GM21737 (cell line): Measurements from ENCODE around the gene DPP6.
"Not testable (repeated sequence)": the region's sequence is repeated elsewhere in the genome, so short reads cannot be mapped to it uniquely, and the experiment has no call there.

Experiments used
- ATAC-seq: cut with Tn5 transposase; IDR thresholded peaks from one replicate; pipeline ENCODE4 v1.9.1; 2021; ENCODE audit warnings: mild to moderate bottlenecking, moderate library complexity; ENCODE audit not compliant: unreplicated experiment

The DPP6 gene

DNA sequence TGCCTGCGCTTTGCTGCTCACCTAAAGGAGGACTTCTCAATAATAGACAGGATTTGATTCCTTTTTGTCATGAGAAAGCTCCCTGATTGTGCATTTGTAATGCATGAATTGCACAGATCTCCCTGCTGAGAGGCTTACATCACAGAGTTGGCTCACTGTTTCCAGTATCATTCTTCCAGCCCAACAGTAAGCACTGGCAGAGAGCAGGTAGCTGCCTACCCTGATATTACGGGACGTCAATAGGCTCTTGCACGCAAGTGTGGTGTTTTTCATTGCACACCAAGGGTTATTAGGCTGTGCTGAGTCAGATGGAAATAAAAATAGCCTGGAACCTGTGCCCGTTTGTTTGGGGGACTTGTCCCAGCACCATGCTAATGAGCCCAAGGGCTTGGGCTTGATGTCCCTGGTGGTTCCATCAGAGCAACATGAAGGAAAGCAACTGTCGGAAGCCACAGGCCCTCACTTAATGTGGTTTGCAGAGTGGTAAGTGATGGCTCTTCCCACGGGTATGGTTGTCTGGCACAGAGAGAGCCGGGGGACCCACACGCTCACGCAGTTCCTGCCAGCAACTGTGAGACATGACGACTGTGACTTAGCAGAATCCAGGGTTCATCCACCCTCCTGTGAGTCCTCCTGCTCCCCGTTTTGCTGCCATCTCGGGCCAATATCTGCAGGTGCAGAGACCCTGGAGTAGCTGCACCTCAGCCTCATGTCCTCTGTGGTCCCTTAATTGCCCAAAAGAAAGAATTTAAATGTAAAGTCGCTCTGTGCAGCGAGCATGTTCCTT is 20.4 kb downstream of the DPP6 start:
- not testable (repeated sequence) for ATAC-seq

DNA sequence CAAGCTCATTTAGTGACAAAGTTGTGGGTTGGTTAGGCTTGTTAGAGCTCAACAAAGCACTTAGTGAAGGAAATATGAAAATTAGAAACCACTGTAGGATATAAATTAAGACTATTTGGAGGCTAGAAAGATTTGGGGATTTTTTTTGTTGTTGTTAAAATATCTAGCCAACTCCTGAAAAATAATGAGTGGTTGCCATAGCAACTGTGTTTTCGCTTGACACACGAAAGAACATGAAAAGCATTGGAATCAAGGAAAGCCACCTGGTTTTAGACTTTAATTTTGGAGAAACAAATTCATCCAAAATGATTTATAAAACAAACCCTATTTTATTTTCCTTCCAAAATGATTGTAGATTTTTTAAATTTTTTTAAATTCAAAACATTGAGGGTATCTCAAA is 26.3 kb downstream of the DPP6 start:
- ATAC-seq, result not testable (repeated sequence)

DNA sequence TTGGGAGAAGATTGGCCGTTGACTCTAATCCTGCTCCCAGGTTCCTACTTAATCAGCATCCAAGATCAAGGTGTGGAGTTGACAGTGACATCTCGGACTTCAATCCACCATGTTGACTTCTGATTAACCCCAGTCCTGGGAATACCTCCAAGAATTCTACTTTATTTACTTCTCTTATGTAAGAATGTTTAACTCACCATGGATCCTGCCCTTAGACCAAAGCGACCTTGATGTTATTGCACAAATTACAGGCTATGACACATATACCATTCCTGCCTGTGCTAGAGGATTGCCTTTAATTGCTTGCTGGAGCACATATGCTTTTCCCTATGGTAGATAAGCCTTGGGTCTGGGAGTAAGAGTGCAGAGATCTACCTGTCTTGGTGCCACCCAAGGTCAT is 28.1 kb downstream of the DPP6 start:
- not testable (repeated sequence) for ATAC-seq

DNA sequence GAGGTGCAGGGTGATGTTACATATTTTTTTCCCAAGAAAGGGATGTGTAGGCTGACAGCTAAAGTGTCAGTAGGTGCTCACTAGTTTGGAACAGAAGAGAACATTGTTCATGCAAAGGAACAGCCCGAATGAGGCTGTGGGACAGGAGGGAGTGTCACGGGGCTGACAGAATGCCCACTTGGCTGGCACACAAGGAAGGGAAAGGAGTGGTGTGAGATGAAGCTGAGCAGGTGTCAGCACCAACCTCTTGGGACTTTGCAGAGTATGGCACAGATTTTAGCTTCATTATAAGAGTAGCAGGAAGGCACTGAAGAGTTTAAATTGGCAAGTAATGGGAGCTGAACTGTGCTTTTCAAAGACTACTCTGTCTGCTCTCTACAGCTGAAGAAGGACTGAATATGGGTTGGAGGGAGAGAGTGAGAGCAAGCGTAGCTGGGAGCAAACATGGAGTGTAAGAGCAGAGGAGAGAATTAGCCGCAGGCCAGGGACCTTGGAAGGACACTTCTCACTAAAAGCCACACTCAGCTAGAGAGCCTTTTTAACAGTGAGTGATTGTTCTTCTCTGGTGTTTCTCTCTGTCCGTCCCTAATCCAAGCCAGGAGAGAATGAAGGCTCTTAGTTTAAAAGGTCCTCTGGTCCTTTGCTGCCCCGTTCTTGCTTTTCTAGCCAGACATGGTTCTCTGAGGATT is 35.0 kb downstream of the DPP6 start:
- not testable (repeated sequence) for ATAC-seq

DNA sequence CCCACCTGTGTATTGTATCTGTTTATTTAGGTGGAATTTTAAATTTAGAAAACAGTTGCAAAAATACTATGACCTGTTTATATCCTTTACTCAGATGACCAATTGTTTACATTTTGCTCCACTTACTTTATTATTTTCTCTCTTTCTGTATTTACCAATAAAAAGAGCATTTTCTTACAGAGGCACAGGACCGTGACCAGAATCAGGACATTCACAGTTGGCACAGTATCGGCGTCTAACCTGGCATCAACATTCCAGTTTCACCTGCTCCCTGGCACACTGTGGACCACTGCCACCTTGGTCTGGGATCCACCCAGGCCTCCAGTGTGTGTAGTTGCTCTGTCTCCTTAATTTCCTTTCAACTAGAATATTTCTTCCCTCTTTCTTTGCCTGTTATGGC is 39.9 kb downstream of the DPP6 start:
- ATAC-seq, result not testable (repeated sequence)

DNA sequence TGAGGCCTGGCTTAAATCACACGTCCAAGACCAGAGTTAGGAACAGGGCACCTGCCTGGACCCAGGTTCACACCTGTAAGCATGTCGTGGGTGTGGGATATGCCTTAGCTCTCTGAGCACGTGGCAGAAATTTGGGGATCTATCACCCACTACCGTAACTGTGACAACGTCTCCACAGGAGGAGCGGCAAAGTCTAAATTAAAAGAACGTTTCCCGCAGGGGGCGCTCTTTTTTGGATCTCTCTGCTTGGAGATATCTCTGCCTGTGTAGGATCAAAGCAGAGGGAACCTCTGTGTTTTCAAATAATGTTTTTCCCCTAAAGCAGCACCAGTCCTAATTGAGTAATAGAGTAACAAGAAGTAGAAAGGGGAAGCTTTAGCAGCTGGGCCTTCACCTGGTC is 43.0 kb downstream of the DPP6 start:
- not testable (repeated sequence) for ATAC-seq

DNA sequence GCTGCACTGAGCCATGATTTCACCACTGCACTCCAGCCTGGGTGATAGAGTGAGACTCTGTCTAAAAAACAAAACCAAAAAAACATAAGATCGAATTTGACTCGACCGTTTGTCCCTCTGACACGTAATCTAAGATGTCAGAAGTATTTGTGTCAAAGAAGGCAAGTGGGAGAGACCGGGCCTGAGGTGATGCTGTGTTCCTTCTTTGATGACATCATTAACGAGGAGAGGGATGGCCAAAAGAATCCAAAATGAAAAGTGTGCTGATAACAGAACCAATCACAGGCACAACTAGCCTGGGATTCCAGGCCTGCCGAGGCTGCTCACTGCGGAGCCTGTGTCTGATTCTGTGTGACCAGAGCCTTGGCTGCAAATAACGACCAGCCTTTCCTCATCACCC is 52.9 kb downstream of the DPP6 start:
- ATAC-seq, result not testable (repeated sequence)

DNA sequence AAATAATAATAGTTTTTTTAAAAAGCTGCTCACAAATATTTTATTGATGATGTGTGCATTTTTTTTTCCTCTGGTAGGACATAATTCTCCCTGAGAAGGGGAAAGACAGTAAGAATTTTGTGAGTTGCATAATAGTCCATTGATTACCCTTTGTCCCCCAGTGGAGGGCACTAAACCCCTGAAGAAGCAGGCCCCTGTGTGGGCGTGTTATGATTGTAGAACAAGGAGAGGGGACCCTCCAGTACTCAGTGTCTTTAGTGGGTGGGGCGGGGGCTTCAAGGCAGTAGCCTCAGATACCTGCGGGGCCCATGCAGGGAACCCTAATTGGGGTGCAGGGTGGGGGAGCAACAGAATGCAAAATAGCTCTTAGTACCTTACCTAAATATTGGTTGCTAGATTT is 57.4 kb downstream of the DPP6 start:
- not testable (repeated sequence) for ATAC-seq

DNA sequence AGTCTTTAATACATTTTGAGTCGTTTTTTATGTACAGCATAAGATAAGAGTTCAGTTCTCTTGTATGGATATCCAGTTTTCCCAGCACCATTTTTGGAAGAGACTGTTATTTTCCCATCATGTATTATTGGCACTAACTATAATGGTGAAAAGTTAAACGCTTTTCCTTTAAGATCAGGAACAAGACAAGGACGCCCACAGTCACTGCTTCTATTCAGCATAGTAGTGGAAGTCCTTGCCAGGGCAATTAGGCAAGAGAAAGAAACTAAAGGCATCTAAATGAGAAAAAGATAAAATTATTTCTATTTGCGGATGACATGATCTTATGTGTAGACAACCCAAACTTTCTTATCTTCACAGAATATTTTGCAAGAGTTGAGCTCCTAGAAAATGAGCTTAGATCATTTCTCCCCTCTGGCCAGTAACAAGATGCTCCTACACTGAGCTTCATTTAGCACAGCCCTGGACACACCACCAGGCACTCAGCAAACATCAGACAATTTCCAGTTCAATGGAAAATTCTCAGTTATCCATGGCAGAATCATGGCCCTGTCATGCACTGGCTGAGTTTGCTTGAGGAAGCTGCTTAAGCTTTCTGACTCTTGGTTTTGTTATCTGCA is 61.6 kb downstream of the DPP6 start:
- ATAC-seq, result not testable (repeated sequence)

DNA sequence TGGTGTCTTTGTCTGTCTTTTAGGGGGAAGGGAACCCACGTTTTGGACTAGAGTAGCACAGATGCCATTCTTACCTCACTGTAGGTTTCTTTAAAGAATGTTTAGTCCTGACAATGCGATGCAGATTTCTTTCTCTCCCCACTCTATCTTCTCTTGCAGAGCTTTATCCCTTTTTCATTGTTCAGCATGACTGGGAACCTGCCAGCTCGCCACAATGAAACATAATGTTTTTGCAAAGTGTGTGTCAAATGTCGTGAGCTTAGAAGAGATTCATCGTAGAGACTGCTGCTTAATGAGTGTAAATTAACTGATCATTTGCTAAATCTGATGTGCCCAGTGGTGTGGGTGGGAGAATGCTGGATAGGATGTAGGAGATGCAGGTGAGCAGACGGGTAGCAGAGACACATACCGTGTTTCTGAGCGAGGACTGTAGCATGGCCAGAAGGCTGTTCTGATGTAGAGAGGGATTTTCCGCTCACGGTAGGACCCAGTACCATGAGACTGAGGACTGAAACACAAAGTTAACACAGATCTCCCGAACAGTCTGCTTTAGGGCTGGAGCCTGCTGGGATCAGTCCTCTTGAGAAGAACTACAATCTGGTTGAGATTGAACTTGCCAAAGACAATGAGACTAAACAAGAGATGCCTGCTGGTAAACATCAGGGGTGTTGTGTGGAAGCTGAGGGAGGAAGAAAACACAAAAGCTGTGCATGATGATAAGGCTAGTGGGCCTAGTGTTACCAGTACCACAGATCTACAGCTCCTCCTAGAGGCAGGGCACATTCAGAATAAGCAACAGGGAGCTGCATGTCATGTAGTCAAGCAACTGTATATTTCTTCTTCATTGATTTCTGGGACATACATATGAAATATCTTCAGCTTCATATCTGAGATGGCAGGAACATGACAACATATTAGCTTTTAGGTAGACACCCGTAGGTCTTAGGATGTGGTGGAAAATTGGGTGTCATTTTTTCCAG is 65.5 kb downstream of the DPP6 start:
- ATAC-seq, result not testable (repeated sequence)

DNA sequence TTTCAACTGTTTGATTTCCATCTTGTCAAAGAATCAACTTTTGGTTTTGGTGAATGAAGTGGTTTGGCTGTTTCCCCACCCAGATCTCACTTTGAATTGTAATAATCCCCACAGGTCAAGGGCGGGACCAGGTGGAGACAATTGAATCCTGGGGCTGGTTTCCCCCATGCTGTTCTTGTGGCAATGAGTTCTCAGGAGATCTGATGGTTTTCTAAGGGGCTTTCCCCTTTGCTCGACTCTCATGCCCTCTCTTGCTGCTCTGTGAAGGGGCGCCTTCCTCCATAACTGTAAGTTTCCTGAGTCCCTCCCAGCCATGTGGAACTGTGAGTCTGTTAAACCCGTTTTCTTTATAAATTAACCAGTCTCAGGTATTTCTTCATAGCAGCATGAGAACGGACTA is 68.6 kb downstream of the DPP6 start:
- ATAC-seq, result not testable (repeated sequence)

DNA sequence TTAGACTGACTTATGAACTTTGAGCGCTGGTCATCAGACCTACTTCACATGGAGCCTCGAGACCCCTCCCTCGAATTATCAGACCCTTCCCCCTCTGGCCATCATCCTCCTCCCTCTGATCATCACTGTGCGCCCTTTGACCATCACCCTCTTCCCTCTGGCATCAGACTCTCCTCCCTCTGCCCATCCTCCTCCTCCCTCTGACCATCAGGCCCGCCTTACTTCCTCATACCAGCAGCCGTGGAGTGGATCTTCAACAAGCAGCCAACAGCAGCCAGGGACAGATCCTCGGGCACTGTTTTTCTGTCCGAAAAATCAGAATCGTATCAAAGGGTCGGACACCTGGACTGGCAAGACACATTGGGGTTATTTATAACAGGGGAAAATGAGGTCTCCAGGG is 70.5 kb downstream of the DPP6 start:
- ATAC-seq, result not testable (repeated sequence)

DNA sequence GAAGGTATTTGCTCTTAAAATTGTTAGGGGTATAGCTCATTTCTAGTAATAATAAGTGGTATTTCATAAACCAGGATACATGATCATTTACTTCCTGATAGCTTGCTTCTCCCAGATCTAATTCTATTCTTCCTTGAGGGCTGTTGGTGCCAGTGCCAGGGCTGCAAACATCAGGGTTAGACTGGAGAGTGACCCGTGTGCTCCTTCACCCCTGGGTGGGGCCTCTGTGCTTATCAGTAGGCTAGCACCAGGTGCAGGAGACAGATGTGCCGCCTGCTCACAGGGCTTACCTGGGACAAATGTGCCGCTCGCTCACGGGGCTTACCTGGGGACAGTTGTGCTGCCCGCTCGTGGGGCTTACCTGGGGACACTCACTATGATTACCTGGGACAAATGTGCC is 71.2 kb downstream of the DPP6 start:
- not testable (repeated sequence) for ATAC-seq

DNA sequence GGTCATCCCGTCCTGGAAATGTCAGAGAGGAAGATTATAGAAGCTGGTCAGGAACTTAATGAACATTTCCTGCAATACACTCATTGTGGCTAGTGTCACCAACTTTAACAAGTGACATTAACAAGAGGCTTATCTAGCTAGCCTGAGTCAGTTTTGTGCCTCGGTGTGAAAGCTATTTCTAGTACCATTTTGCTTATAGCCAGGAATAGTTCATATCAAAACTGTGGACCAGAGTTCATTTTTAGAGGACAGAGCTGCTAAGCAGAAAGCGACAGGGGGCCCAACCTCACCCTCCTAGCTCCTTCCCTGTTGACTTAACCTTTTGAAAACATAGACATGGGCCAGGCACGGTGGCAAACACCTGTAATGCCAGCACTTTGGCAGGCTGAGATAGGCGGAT is 76.9 kb downstream of the DPP6 start:
- ATAC-seq, result not testable (repeated sequence)

DNA sequence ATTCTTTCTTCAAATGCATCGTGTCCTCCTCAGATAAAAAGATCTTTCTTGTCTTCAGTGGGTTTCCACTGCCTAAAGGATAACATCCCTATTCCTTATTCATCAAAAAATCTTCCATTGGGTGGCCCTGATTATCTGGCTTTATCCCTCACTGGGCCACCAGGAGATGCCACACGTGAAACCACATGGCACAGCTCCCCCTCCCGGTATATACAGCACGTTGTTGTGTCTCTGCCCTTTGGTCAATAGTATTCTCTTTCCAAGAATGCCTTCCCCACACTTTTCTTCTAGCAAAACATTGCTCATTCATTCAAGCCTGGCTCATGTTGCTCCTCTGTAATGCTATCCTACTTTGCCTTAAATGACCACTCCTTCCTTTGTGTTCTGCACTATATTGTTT is 80.4 kb downstream of the DPP6 start:
- ATAC-seq, result not testable (repeated sequence)

DNA sequence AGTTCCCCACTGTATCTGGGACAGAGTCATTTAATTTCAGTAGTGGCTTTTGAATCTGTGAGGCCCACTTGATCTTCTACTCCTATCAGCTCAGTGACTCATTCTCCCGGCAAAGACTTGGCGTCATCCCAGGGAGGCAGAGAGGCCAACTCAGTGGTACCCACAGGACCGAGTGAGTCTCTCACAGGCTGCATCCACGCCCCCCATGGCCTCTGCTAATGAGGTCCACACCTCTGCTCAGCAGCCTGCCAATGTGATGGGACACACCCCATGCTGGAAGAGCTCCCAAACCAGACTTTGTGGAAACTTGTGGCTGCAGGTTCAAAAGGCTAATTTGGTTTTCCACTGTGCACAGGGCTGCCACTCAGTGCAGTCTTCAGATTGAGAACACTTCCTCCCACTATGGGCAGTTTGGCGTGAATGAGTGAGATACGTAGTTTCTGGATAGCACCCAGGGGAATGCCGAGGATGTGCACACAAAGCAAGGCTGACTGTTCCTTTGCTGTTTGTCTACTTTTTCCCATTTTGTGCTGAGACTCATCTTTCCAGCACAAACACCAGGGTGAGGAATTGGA is 81.6 kb downstream of the DPP6 start:
- ATAC-seq, result not testable (repeated sequence)

DNA sequence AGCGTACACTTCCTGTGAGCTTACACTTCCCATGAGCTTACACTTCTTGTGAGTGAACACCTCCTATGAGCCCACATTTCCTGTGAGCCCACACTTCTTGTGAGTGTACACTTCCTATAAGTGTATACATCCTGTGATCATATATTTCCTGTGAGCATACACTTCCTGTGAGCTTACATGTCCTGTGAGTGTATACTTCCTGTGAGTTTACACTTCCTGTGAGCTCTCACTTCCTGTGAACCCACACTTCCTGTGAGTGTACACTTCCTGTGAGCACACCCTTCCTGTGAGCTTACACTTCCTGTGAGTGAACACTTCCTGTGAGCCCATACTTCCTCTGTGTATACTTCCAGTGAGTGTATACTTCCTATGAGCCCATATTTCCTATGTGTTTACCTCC is 82.5 kb downstream of the DPP6 start:
- ATAC-seq, result not testable (repeated sequence)

DNA sequence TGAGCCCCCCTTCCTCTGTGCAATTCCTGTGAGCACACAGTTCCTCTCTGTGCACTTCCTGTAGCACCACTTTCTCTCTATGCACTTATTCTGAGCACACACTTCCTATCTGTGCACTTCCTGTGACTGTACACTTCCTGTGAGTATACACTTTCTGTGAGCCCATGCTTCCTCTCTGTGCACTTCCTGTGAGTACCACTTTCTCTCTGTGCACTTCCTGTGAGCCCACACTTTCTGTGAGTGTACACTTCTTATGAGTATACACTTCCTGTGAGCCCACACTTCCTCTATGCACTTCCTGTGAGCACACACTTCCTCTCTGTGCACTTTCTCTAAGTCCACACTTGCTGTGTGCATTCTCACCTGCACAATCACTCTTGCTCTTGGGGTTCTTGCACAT is 83.4 kb downstream of the DPP6 start:
- ATAC-seq, result not testable (repeated sequence)

DNA sequence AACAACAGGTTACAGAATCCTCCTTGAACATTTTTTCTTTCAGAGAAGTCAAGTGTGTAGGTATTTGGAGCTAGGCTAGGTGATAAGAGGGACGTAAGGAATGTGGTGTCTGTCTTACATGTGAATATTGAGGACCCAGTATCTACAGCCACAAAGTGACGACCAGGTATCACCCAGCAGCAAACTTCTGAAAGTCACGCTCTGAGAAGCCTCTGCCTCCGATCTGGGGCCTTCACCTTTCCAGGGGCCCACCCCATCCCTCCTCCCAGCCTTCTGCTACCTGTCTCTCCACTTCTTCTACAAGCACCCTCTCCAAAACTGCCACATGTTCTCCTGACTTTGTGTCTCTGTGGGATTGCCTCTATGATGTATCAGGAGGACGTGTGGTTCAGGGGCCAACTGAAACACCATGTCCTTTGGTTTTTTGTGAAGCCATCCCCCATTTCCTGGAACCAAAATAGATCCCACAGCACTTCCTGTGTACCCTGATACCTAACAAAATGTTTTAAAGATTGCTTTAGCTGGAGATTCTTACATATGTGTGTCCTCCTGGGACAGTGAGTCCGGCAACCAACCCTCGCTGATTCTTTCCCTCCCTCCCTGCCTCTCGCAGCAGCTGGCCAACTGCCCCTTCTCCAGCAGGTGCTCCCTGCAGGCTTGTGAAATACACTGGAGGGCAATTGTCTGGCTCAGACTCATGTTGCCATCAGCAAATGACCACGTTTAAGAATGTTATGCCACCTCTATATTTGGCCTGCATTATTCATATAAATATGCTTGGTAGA is 93.9 kb downstream of the DPP6 start:
- ATAC-seq, result not testable (repeated sequence)

DNA sequence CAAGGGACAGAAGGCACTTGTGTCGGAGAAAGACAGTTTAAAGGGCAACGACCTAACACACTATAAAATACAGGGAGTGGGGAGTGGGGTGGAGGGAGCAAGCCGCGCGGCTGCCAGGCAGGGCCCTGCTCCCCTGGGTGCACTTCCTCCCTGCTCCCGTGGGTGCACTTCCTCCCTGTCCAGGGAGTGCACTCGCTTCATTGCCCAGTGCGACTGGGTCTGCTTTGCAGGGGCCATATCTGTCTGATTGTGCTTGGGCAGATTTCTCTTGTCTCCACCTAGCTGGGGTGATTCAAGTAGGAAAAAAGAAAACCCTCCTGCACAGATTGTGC is 94.5 kb downstream of the DPP6 start:
- not testable (repeated sequence) for ATAC-seq
